ENCODE measurements around the gene FMNL2. TPM values are rescaled to one million over a fixed set of nuclear protein-coding genes. Genes with fewer than 3 reads are reported as not detected.

Gene FMNL2
- total RNA-seq, 3 donors from 2014 or later = 11.5 to 25.4 (median 12.0) TPM

DNA sequence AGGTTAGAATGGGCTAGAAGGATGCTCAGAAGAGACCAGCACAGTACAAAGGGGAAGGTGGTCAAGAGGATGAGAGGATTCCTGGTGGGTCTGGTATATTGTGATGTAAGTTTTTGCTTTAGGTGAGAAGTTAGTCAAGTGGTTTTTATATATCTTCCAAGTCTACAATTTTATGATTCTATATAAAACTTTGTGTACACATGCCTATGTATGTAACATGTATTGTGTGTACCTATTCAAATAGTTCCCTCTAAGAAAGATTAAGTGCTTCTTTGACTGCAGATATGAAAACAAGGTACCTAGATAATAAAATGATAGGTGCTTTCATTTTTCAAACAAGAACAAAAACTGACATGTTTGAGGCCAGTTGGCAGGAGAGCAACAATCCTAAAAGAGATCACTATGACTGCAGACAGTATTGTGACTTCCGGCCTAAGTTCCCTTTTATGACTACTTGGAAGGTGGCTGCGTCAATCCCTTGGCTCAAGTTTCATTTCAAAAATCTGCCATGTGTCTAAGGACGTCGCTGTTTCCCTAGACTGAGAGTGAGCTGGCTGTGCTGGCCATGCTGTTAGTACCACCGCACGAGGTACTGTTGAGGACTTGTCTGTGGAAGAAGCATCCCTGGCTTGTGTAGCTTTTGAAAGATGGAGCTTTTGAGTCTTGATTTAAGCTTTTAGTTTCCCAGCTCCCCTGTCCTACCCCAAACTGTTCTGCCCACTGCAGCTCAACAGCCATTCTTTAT lies 259.2 kb downstream of the FMNL2 start:
- peak; percentile 96 for ATAC-seq
- Histone ChIP-seq H3K9me3 (no peaks in the 10 kb centered on the region), H3K36me3 (ENCODE audit: low read depth) (no peaks in the 10 kb centered on the region), H3K4me1 (ENCODE audit: low read depth) (peaks cover 3% of the 10 kb centered on the region), H3K4me3 (no peak overlapping the region)
- peak in 2 of 3 donors; percentile 33 to 58 for DNase-seq
- TF ChIP-seq, protein P1, sequence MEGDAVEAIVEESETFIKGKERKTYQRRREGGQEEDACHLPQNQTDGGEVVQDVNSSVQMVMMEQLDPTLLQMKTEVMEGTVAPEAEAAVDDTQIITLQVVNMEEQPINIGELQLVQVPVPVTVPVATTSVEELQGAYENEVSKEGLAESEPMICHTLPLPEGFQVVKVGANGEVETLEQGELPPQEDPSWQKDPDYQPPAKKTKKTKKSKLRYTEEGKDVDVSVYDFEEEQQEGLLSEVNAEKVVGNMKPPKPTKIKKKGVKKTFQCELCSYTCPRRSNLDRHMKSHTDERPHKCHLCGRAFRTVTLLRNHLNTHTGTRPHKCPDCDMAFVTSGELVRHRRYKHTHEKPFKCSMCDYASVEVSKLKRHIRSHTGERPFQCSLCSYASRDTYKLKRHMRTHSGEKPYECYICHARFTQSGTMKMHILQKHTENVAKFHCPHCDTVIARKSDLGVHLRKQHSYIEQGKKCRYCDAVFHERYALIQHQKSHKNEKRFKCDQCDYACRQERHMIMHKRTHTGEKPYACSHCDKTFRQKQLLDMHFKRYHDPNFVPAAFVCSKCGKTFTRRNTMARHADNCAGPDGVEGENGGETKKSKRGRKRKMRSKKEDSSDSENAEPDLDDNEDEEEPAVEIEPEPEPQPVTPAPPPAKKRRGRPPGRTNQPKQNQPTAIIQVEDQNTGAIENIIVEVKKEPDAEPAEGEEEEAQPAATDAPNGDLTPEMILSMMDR (IDR thresholded peaks at IDR 0.05) = no peak
- intact Hi-C loops (cut with DNase I, micrococcal nuclease) = no loop called here

DNA sequence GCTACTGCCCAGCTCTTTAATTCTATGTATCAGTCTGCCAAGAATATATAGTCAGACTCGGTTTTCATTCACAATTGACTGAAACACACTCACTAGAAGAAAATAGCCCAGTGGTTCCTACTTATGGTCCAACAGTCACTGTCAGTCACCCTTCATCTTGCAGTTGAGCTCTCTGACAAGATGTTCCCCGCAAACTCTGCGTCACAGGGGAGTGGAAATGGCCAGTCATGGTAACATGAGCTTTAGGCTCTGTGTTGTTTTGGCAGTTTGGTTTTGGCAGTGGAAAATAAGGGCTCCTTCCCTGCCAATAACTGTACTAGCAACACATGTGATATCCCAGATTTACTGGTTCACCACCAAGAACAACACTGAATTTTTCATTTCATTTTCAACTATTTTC lies 259.8 kb downstream of the FMNL2 start:
- Histone ChIP-seq H3K4me1 (ENCODE audit: low read depth) (peaks cover 3% of the 10 kb centered on the region), H3K9me3 (no peaks in the 10 kb centered on the region), H3K4me3 (no peak overlapping the region), H3K36me3 (ENCODE audit: low read depth) (no peaks in the 10 kb centered on the region)
- no peak for ATAC-seq
- TF ChIP-seq, protein P1 (IDR thresholded peaks at IDR 0.05) = no peak
- intact Hi-C loops (cut with DNase I, micrococcal nuclease) = no loop called here
- DNase-seq = no peak

DNA sequence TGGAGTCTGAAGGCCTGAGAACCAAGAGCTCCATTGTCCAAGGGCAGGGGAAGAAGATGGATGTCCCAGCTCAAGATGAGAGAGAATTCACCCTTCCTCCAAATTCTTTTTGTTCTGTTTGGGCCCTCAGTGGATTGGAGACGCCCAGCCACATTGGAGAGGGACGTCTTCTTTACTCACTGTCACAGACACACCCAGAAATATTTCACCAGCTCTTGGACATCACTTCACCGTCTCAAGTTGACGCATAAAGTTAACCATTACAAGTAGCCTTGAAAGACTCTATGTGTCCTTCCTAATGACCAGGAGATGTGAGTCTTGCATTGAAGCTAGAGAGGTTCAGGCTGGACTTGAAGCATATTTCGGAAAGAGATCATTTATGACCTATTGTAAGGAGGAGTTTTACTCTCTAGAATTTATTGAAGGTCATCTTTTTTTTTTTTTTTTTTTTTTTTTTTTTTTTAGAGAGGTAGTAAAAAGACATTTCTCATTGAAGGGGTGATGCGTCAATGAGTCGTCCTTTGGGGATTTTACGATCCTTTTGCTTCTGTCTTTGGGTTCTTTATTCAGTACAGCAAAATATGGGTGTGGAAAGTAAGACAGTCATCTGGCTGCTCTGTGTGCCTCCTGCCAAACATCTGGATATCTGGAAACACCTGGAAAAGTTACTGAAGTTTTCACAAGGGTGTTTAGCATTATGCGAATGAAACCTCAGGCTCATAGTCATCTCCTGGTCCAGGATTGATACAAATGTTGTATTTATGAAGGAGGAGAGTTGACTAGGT lies 264.2 kb downstream of the FMNL2 start:
- TF ChIP-seq, protein P1 (IDR thresholded peaks at IDR 0.05) = no peak
- Histone ChIP-seq H3K36me3 (ENCODE audit: low read depth) (no peaks in the 10 kb centered on the region), H3K4me3 (no peak overlapping the region), H3K9me3 (no peaks in the 10 kb centered on the region), H3K4me1 (ENCODE audit: low read depth) (peaks cover 3% of the 10 kb centered on the region)
- DNase-seq (no peak), ATAC-seq (no peak)
- intact Hi-C loops (cut with DNase I, micrococcal nuclease) = no loop called here

DNA sequence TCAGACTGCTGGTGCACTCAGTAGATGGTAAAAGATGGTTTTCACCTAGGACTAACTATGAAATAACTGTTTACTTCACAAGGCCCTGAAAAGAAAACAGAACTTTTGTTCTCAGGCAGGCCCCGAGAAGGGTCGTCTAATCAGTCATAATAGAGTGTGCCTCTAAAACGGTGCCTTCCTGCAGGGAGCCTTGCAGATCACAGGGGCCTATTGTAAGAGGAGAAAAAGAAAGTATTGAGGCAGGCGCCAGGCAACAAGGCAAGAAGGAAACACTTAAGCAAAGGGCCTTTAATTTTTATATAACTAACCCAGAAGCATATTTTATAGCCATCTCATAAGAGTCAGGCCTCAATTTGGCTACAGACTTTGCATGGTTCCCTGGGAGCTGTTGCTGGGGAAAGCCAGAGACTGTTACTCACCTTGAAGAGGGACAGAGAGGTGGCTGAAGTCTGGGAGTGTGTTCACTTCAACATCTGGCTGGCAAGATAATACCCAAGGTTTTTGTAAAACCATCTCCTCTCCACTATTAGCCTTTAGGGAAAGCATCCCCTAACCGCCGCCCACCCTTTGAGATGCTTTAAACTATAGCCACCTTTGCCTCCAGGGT lies 265.2 kb downstream of the FMNL2 start:
- DNase-seq (no peak), ATAC-seq (no peak)
- intact Hi-C loops (cut with DNase I, micrococcal nuclease) = no loop called here
- Histone ChIP-seq H3K36me3 (ENCODE audit: low read depth) (no peaks in the 10 kb centered on the region), H3K4me3 (no peak overlapping the region), H3K4me1 (ENCODE audit: low read depth) (no peaks in the 10 kb centered on the region), H3K9me3 (no peaks in the 10 kb centered on the region)
- TF ChIP-seq, protein P1 (IDR thresholded peaks at IDR 0.05) = no peak

DNA sequence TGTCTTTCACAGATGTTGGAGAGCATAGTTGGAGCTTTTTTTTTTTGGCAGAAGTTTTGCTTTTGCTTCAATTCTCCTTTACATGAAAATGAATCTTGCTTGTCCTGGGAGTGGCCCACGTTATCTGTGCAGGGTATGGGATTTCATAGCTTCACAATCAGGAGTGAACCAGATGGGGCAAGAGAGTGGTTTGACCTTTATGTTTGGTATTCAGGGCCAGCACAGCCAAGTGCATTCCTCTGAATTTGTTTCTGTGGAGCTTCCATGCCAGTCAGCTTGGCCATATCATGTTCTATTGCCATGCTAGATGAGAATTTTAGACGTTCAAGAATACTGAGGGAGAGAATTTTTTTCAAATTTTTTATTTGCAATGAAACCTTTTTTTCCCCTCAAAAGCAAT lies 265.7 kb downstream of the FMNL2 start:
- Histone ChIP-seq H3K4me1 (ENCODE audit: low read depth) (no peaks in the 10 kb centered on the region), H3K4me3 (no peak overlapping the region), H3K9me3 (no peaks in the 10 kb centered on the region), H3K36me3 (ENCODE audit: low read depth) (no peaks in the 10 kb centered on the region)
- ATAC-seq (no peak), DNase-seq (no peak)
- intact Hi-C loops (cut with DNase I, micrococcal nuclease) = no loop called here
- TF ChIP-seq, protein P1 (IDR thresholded peaks at IDR 0.05) = no peak
